Neural cell (in vitro differentiated cells): ENCODE data around the gene PTPN1.

Experiments
- EP300 ChIP-seq: fragments of 450-650 bp; conservative IDR thresholded peaks from 2 replicates; pipeline ENCODE4 v1.6.1; 2014; ENCODE audit warnings: antibody characterized with exemption, mild to moderate bottlenecking, moderate library complexity; ENCODE audit not compliant: poor library complexity, severe bottlenecking
- TAF1 ChIP-seq: IDR thresholded peaks from 2 replicates; pipeline ENCODE4 v1.6.1; 2012; ENCODE audit warnings: low read depth

GRCh38 chr20:50493881-50494253 lies 16.3 kb upstream of the PTPN1 start:
- no peak for TF ChIP-seq TAF1
- TF ChIP-seq EP300, result no peak
